ENCODE measurements around the gene OR10G8.

OR10G8 gene

GRCh38 chr11:124078591-124078990, 52.0 kb downstream of the OR10G8 start:
- DNase-seq, result no peak

DNA sequence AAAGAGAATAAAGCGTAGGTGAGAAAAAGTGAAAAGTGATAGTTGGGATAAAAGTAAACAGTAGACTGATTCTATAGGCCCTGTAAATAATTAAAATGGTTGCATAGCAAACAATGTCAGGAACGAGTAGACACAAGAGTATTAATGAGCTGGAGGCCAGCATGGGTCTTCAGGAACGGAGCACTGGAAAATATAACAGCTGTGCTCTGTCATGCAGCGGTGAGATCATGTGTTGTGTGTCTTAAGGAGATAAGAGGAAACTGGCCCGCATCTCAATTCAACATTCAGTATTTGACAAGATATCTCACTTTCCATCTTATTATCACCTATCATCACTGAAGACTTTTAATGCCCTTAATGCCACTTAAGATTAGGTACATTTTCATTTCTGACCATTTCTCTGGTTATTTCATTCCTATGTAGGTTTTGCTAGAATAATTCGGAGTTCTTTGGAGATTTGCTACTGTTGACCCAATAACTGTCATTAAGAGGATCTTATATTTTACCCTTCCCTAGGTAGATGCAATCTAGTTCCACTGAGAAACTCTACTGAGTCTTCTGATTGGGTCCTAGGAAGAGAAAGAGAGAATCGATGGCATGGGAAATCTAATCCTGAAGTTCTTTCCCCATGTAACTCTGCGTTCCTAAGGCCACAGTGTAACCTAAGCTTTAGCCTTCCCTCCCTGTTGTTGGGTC, 53.2 kb downstream of the OR10G8 start:
- DNase-seq, result no peak

All from NCI-H1436 treated with DMSO at 0.1 percent for 48 hours (cell line).